ENCODE data around the gene HABP4.

GRCh38 chr9:96425500-96426169 is 24.3 kb upstream of the HABP4 start:
- no peak for TF ChIP-seq CTCF (IDR thresholded peaks at IDR 0.05)
- TF ChIP-seq POLR2A (IDR thresholded peaks at IDR 0.05): no peak

All from heart left ventricle (tissue), 13 donors.